ENCODE data around the gene GRIK4.

DNA sequence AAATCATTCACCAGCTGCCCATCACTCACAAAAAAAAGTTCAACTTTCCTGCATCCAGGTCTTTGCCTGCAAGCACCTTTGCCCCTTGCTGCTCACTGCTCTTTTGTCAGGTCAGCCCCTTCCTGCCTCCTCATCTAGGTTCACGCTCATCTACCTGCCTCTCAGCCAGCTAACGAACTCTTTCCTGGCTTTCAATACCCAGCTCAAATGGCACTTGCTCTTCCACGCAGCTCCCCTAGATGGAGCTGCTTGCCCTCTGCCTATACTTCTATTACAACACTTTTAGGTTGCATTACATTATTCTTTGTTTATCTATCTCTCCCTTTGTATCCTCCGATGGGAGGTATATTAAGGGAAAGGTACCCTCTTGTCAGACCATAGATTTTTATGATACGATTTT, 433.5 kb downstream of the GRIK4 start:
- TF ChIP-seq, protein P1, sequence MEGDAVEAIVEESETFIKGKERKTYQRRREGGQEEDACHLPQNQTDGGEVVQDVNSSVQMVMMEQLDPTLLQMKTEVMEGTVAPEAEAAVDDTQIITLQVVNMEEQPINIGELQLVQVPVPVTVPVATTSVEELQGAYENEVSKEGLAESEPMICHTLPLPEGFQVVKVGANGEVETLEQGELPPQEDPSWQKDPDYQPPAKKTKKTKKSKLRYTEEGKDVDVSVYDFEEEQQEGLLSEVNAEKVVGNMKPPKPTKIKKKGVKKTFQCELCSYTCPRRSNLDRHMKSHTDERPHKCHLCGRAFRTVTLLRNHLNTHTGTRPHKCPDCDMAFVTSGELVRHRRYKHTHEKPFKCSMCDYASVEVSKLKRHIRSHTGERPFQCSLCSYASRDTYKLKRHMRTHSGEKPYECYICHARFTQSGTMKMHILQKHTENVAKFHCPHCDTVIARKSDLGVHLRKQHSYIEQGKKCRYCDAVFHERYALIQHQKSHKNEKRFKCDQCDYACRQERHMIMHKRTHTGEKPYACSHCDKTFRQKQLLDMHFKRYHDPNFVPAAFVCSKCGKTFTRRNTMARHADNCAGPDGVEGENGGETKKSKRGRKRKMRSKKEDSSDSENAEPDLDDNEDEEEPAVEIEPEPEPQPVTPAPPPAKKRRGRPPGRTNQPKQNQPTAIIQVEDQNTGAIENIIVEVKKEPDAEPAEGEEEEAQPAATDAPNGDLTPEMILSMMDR (IDR thresholded peaks at IDR 0.05): no peak
- no peak for TF ChIP-seq POLR2A (IDR thresholded peaks at IDR 0.05)
